Measurements from ENCODE around the gene TNK1.

DNA sequence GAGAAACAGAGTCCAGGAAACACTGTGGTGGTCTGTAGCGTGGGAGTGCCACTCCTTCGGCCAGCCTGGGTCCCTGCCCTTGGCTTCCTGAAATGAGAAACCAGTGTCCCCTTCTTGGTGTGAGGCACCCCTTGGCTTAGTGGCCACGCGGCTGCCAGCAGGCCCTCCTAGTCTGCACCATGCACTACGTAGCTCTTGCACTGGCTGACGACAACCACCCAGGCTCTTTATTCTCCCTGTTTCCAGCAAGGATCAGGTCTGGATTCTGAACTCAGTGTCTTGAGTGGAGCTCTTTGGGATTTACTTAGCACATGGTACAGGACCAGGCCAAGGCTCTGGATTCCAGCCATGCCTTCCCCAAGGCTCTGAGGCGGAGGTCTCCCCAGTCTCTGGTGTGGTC lies 46.7 kb downstream of the TNK1 start:
- TF ChIP-seq, protein P1, sequence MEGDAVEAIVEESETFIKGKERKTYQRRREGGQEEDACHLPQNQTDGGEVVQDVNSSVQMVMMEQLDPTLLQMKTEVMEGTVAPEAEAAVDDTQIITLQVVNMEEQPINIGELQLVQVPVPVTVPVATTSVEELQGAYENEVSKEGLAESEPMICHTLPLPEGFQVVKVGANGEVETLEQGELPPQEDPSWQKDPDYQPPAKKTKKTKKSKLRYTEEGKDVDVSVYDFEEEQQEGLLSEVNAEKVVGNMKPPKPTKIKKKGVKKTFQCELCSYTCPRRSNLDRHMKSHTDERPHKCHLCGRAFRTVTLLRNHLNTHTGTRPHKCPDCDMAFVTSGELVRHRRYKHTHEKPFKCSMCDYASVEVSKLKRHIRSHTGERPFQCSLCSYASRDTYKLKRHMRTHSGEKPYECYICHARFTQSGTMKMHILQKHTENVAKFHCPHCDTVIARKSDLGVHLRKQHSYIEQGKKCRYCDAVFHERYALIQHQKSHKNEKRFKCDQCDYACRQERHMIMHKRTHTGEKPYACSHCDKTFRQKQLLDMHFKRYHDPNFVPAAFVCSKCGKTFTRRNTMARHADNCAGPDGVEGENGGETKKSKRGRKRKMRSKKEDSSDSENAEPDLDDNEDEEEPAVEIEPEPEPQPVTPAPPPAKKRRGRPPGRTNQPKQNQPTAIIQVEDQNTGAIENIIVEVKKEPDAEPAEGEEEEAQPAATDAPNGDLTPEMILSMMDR (conservative IDR thresholded peaks at IDR 0.05 in 1 of 2, IDR thresholded peaks at IDR 0.05 in 1 of 2; ENCODE audit: extremely low read depth in 1 of 2, insufficient read depth in 1 of 2, low read depth in 1 of 2, low read length in 2 of 2) = no peak
- TF ChIP-seq EZH2 (IDR thresholded peaks at IDR 0.05; ENCODE audit: borderline replicate concordance, low read length) = no peak

Measured in mammary epithelial cell (primary cell).